GM18858 (cell line): Measurements from ENCODE around the gene DELE1.

ENCODE experiments used
- ATAC-seq: cut with Tn5 transposase; IDR thresholded peaks from one replicate; pipeline ENCODE4 v1.9.1; 2021; ENCODE audit not compliant: unreplicated experiment

The DELE1 gene

GRCh38 chr5:141954194-141954593 is 30.5 kb downstream of the DELE1 start:
- no peak for ATAC-seq

GRCh38 chr5:141957367-141957996 is 33.8 kb downstream of the DELE1 start:
- no peak for ATAC-seq

GRCh38 chr5:141958113-141958512 is 34.4 kb downstream of the DELE1 start, which contains the start of gene PCDH12:
PCDH12 (minus strand) TSS chr5:141958202; CDS start chr5:141957851, 351 bp downstream.
- no peak for ATAC-seq

DNA sequence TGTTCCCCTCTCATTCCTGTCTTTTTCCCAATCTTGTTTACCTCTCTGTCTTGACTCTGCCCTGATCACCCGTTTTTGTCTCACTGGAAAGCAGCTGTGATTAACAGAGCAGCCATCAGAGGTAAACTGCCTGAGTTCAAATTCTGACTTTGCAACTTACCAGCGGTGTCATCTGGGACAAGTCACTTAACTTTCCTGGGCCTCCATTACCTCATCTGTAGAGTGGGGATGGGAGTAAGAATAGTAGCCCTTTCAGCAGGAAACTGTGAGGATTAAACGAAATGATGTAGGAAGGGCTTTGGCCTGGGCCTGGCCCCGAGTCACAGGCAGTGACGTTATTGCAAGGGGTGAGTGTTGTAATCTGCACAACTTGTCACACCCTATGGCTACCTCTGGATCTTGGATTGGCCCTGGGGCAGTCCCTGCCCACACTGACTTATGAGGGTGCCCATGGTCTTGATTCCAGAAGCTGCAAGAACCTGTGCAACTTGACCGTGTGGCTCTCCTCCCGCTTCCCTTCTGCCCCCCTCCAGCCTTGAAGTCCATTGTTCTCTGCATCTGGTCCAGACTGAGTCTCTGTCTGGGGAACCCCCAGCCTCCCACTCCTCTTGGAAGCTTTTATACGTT is 35.0 kb downstream of the DELE1 start:
- no peak for ATAC-seq

DNA sequence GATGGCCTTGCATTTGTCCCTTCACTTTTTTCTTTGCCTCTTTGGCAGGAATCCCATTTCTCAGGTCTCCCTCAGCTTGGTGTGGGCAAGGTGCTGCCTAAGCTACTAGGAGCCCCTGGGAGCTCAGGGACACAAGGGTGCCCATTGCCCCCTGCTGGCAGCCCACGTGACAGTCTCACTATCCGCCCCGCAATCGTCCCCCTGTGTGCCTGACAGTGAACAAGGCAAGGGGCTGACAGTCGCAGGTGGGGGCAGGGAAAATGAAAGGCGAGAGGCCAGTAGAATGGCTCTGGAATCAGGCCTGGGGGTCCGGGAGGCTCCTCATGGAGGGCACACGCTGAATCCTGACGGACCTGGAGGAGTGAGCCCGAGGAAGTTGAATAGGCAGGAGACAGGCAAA is 36.3 kb downstream of the DELE1 start:
- ATAC-seq = no peak

DNA sequence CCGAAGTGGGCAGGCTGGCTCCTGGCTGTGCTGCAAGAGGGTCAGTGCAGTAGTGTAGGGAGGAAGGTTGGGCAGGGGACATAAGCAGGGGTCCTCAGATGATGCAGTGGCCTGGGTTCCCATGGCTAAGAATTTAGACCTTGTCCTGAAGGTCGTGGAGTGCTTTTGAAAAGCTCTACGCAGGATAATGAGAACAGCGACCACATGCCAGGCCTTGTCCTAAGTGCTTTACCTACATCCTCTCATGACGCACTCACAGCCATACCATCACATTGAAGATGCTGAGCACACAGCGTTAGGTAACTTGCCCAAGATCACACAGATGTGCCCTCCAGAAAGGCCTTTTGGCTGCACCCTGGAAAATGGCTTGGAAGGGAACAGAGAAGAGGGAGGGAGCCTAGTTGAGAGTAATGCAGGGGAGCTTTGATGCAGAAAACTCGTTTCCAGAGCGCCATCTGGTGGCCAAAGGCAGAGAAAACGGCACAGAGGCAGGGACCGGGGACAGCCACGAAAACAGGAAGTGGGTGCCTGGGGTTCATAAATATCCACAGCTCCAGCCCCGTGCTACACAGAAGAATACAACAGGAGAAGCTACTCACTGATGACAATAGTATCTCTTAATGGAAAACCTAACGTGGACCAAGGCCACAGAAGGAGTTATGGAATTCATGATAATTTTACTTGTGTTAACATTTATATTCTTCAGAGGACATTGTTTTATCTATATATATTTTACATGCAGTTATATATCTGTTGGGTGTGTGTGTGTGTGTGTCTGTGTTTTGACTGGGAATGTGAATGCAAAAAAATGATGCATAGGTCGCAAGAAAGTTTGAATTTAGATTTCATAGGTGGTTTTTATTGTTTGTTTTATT is 37.0 kb downstream of the DELE1 start:
- ATAC-seq = peak; percentile 94

DNA sequence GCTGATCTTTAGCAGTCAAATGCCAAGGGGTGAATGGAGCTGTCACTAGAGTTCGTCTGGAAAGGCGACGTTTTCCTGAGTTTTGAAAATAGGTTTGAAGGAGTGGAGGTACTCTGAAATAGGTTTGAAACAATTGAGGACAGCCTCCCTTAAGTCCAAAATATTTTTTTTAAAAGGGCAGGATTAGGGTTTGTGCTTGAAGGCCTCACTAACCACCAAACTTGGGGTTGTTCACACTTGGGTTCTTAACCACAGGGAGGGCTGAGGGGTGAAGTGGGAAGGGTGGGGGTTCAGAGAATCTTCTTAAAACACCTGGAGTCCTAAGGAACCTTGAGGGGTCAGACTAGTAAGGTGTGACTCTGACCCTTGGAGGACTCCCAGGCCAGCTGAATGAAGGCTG is 37.8 kb downstream of the DELE1 start:
- ATAC-seq = no peak

DNA sequence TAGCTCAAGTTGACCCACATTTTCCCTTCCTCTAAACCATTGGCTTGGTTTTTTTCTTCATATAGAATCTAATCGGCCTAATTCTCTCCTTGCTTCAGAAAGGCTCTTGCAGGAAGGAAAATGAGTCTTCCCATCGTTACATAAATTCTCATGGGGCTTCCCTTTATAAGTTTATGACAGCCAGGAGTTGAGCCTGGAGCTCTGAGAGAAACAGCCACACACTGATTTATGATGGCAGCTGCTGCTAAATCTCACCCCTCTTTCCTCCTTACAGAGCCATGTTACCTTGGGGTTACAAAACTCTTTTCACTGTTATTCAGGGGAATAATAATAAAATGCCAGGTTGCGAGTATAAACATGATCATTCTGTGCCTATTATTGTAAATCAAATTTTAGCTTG is 40.0 kb downstream of the DELE1 start:
- ATAC-seq = no peak

- no peak for ATAC-seq
Measured at GRCh38 chr5:141965071-141965470, 41.4 kb downstream of the DELE1 start.

GRCh38 chr5:141966275-141966962 is 42.7 kb downstream of the DELE1 start:
- no peak for ATAC-seq

- no peak for ATAC-seq
Measured at GRCh38 chr5:141966963-141967333, 43.3 kb downstream of the DELE1 start.

DNA sequence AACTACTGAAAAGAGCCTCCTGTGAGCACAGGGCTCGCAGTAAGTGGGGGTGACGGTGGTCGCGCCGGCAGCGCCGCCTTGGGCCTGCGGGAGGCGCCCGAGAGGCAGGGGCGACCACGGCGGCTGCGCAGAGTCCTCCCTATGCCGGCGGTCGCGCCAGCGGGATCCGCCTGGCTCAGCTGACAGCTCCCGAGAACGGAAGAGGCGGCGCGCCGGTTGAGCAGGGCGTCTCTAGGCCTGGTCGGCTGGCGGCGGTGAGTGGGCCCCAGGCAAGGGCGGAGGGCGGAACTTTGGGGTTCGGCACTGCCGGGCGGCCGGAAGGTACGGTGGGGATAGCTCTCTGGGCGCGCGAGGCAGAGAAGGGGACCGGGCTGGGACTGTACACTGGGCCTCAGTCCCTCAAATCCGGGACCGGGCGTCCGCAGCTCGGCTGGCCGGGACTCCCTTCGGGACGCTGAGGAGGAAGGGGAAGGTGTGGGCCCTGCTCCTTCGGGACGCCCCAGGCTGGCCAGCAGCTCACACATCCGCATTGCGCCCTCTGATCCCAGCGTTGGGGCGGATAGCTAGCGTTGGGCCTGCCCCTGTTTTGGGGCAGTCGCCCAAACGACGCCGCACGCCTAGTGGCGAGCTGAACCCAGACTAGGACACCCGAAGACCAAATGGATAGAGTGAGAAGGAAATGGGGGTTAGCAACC is 45.4 kb downstream of the DELE1 start, which contains the start of gene RNF14:
TSS of gene RNF14 (plus strand) at position 192 of the 695 bp plus-strand sequence. CDS start 4,484 bp downstream, outside the sequence.
- peak; percentile 84 for ATAC-seq

DNA sequence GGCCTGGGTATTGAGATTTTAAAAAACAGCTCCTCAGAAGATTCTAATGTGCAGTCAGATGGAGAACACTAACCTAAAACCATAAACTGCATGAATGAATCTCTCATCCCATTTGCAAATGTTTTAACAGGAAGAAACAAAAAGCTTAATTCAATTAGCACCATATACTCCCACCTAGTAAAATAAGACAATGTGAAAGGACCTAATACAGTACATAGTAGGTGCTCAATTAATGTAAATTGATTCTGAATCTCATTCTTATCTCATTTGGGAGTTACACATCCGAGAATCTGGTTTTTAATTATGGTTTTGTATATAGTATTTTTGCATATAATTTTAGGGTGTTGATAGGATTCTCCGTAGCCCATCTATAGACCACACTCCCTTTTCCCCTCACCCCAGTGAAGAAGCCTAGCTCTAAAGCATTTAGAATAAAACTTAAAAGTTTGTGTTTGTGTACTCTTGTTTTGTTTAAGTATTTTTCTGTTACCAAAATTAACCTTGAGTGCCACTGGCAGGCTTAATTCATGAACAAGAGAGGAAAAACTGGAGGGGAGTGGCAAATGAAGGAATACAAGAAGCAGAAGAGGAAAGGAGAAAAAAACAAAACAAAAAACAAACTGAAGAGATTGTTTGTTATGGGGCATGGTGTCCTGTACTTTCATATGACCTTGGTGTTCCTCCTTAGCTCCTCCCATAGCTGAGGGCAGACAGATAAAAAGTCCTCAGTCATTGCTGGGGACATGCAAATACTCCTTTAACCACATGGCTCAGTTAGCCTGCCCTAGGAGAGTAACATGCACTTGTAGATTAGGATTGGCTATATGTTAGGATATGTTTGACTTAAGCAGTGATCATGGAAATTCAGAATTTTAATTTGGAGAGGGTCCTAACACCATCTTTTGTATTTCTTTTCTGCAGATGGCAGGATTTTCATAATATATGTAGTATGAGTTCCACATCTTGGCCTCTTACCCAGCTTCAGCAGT is 46.4 kb downstream of the DELE1 start:
- ATAC-seq = peak; percentile 63

GRCh38 chr5:141973871-141974595 is 50.4 kb downstream of the DELE1 start:
- no peak for ATAC-seq

DNA sequence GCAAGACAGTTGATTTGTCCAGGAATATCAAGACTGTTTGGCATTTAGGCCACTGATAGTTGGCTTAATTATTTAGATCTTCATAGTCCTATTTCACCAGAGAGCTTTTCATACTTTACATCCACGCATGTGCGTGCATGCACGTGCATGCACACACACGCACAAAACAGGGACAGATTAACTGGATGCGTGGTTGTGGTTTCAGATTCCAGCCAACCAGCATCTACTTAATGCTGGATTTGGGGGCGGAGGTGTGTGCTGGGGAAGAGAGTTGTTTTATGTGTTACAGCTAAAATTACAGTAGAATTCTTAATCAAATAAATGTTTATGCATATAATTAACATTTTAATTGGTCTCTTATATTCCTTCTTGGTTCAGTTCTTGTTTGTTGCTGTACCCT is 52.5 kb downstream of the DELE1 start:
- no peak for ATAC-seq

DNA sequence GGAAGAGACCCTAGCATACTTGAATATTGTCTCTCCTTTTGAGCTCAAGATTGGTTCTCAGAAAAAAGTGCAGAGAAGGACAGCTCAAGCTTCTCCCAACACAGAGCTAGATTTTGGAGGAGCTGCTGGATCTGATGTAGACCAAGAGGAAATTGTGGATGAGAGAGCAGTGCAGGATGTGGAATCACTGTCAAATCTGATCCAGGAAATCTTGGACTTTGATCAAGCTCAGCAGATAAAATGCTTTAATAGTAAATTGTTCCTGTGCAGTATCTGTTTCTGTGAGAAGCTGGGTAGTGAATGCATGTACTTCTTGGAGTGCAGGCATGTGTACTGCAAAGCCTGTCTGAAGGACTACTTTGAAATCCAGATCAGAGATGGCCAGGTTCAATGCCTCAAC is 54.7 kb downstream of the DELE1 start:
- no peak for ATAC-seq

DNA sequence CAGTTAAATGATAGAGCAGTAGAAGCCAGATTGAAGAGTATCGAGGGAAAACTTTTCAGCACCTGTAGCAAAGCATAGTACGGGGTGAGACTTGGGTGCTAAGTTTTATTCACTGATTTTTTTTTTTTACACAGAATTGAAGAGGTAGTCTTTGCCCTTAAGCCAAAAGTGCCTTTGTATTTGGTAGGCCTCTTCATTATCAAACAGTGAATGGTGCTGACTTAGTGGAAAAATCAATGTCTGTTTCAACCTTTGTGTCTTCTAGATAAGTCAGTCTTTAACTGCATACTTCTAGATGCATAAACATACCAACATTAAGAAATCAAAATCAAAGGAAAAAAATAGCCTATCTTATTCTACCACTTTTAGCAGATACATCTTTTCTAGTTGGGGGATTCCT is 59.0 kb downstream of the DELE1 start:
- no peak for ATAC-seq

- ATAC-seq = no peak
Measured at GRCh38 chr5:141986072-141986471, 62.4 kb downstream of the DELE1 start.

- ATAC-seq = no peak
Measured at GRCh38 chr5:141989720-141990119, 66.0 kb downstream of the DELE1 start.
